Breast epithelium (tissue), 3 donors: Measurements from ENCODE around the gene ICAM5.

Experiments
- CTCF ChIP-seq, 3 donors: fragments of 450-650 bp; IDR thresholded peaks; one replicate each; pipeline ENCODE4 v1.5.1; 2016 to 2017; ENCODE audit warnings: antibody characterized with exemption in 3 of 3, mild to moderate bottlenecking in 3 of 3, moderate library complexity in 3 of 3
- POLR2AphosphoS5 ChIP-seq, 3 donors: sonication (generic); formaldehyde crosslinking; IDR thresholded peaks; one replicate each; pipeline ENCODE4 v1.6.1; 2017; ENCODE audit warnings: antibody characterized with exemption in 3 of 3

- TF ChIP-seq CTCF (IDR thresholded peaks at IDR 0.05) (no peak), POLR2AphosphoS5 (IDR thresholded peaks at IDR 0.05) (no peak)
These were observed 53.7 kb downstream of the ICAM5 start for GRCh38 chr19:10343495-10343894.
